ENCODE data around the gene TES. TPM values are rescaled to one million over a fixed set of nuclear protein-coding genes. Genes with fewer than 3 reads are reported as not detected.

The TES gene
- total and polyA plus RNA-seq, 2 of the 8 experiments (the other 6 are each of a cell fraction or from before 2014, with no cell fraction given) = 18.2 to 36.3 TPM

DNA sequence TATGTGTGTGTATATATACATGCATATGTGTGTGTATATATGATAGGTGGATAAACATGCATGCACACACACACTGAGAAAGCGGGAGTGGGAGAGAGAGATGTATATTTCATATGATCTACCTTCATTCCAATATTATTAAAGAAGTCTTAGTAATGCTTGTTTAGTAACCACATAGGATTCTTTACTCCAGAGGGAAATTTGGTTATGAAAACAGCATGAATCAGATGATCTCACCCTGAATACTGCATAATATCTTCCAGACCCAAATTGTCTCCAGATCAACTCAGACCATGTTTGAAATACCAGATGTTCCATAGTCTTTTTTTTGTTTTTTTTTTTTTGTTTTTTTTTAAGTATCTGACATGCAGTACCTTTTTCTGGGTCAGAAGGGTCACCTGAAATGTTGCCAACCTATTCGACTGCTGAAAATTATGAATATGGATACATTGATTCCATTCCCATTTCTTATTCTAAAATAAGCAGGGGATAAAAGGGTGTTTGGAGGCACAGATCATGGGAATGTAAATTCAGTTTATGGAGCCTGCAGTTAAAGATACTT is 17.4 kb downstream of the TES start:
- Histone ChIP-seq H3K18ac (ENCODE audit: extremely low read depth, low read length) (no peak overlapping the region), H3K9me3 (ENCODE audit: insufficient read depth in 2 of 2, low read depth in 1 of 2, low read length in 1 of 2) (no peaks in the 10 kb centered on the region), H2BK12ac (ENCODE audit: low read depth, low read length) (no peak overlapping the region), H3K27me3 (replicated peaks in 1 of 4; ENCODE audit: control insufficient read depth in 3 of 4, extremely low read depth in 1 of 4, insufficient read depth in 3 of 4, low read length in 3 of 4) (no peaks in the 10 kb centered on the region), H3K14ac (ENCODE audit: insufficient read length) (no peak overlapping the region), H2BK5ac (ENCODE audit: low read depth, low read length) (no peak overlapping the region), H4K91ac (replicated peaks; ENCODE audit: insufficient read length, low read length) (no peak overlapping the region), H3K23ac (ENCODE audit: insufficient read length) (no peak overlapping the region), H3K4ac (replicated peaks; ENCODE audit: insufficient read length, low read depth, low read length) (no peak overlapping the region), H3K4me3 (ENCODE audit: extremely low read depth in 1 of 4, insufficient read depth in 2 of 4, low read depth in 3 of 4, low read length in 4 of 4) (no peak overlapping the region), H3K79me1 (ENCODE audit: low read depth, low read length) (no peaks in the 10 kb centered on the region), H4K8ac (ENCODE audit: extremely low read depth, insufficient read depth, low read length) (no peak overlapping the region), H4K20me1 (replicated peaks in 1 of 2; ENCODE audit: control insufficient read depth in 1 of 2, insufficient read depth in 2 of 2, low read length in 2 of 2) (no peaks in the 10 kb centered on the region), H3K56ac (replicated peaks; ENCODE audit: insufficient read length, low read depth, low read length) (no peak overlapping the region), H3K36me3 (ENCODE audit: control insufficient read depth in 2 of 4, insufficient read depth in 4 of 4, low read length in 3 of 4) (no peaks in the 10 kb centered on the region), H4K5ac (ENCODE audit: insufficient read length, low read depth, low read length) (no peak overlapping the region), H2BK15ac (ENCODE audit: low read length) (no peak overlapping the region), H3K4me1 (replicated peaks in 1 of 4; ENCODE audit: control insufficient read depth in 3 of 4, insufficient read depth in 4 of 4, low read length in 3 of 4) (peaks cover 0 to 5% (median 1%) of the 10 kb centered on the region in 4 experiments; a peak in 4 of 7 replicates), H2AFZ (ENCODE audit: low read length) (no peak overlapping the region), H3K79me2 (ENCODE audit: control insufficient read depth in 1 of 2, insufficient read depth in 2 of 2, low read length in 2 of 2) (peaks cover 0 to 4% of the 10 kb centered on the region in 2 experiments; a peak in 1 of 4 replicates), H2AK5ac (ENCODE audit: low read depth, low read length) (no peak overlapping the region), H2BK120ac (replicated peaks; ENCODE audit: low read depth, low read length) (no peak overlapping the region), H2BK20ac (ENCODE audit: low read length) (no peak overlapping the region), H3K23me2 (ENCODE audit: low read depth, low read length) (no peaks in the 10 kb centered on the region), H3K4me2 (ENCODE audit: insufficient read depth in 1 of 2, low read depth in 2 of 2, low read length in 2 of 2) (no peak overlapping the region), H3K27ac (ENCODE audit: low read depth, low read length) (no peak overlapping the region), H3K9ac (replicated peaks in 1 of 4; ENCODE audit: extremely low read depth in 1 of 4, low read depth in 3 of 4, low read length in 3 of 4) (no peak overlapping the region)
- POLR2A ChIA-PET (ENCODE audit: partially characterized antibody) = interaction anchor here (2.0 kb wide), 1 partner anchor 17 kb away, joined by 10 read pairs; the partner anchor contains the start of gene TES
- DNase-seq (ENCODE audit: low read depth in 1 of 2, low spot score in 2 of 2) (no peak), FAIRE-seq (no peak)
- CTCF ChIA-PET (ENCODE audit: partially characterized antibody) = interaction anchor here (1.1 to 2.7 kb wide), 3 partner anchors 8 to 360 kb away, joined by 4 to 31 read pairs (median 5); no protein-coding TSS in a partner anchor
- WGBS, 2 experiments (ENCODE audit: extremely low coverage in 1 of 2, insufficient coverage in 1 of 2, insufficient read length in 1 of 2, insufficient replicate concordance in 2 of 2, low coverage in 1 of 2, low lambda C conversion rate in 2 of 2, missing lambda C conversion rate in 1 of 2) = 88% methylated on average over 2 of the region's 2 CpGs; no CpG with 5 or more reads in 1 of the 2 experiments
- no peak for TF ChIP-seq RBBP5 (IDR thresholded peaks at IDR 0.05; ENCODE audit: borderline replicate concordance, low read depth, low read length)
